Measurements from ENCODE around the gene COL4A1. TPM values are rescaled to one million over a fixed set of nuclear protein-coding genes. Genes with fewer than 3 reads are reported as not detected.

Gene COL4A1
- polyA plus RNA-seq, 2 of the 4 experiments (the other 2 are of a cell fraction): 23.8 to 71.3 TPM

GRCh38 chr13:110125613-110126272 lies 181.2 kb downstream of the COL4A1 start:
- Histone ChIP-seq H3K9me3 (no peaks in the 10 kb centered on the region), H3K27ac (peak overlapping the region; percentile 77 to 89), H3K4me3 (no peak overlapping the region), H3K4me2 (peak overlapping the region; percentile 67), H3K4me1 (peaks cover 37% of the 10 kb centered on the region)
- no peak for TF ChIP-seq HOXB13 (CRISPR knock-in tag; IDR thresholded peaks at IDR 0.05; ENCODE audit: low read depth)
- TF ChIP-seq PBX3 (IDR thresholded peaks at IDR 0.05): no peak
- TF ChIP-seq, protein P1, sequence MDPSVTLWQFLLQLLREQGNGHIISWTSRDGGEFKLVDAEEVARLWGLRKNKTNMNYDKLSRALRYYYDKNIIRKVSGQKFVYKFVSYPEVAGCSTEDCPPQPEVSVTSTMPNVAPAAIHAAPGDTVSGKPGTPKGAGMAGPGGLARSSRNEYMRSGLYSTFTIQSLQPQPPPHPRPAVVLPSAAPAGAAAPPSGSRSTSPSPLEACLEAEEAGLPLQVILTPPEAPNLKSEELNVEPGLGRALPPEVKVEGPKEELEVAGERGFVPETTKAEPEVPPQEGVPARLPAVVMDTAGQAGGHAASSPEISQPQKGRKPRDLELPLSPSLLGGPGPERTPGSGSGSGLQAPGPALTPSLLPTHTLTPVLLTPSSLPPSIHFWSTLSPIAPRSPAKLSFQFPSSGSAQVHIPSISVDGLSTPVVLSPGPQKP (IDR thresholded peaks at IDR 0.05; ENCODE audit: low read depth, low read length): no peak
- no peak for TF ChIP-seq HOXA7 (CRISPR knock-in tag; IDR thresholded peaks at IDR 0.05)
- no peak for TF ChIP-seq MAFK (IDR thresholded peaks at IDR 0.05; ENCODE audit: partially characterized antibody)
- no peak for TF ChIP-seq CTCF (IDR thresholded peaks at IDR 0.05)
- TF ChIP-seq ATOH8 (CRISPR knock-in tag; IDR thresholded peaks at IDR 0.05; ENCODE audit: low read depth): no peak
- TF ChIP-seq JUN (IDR thresholded peaks at IDR 0.05): no peak
- POLR2A ChIA-PET: no interaction called here
- no peak for DNase-seq (ENCODE audit: low read depth in 1 of 2, low spot score in 1 of 2)
- 90% methylated on average over 10 of the region's 10 CpGs for WGBS (ENCODE audit: missing lambda C conversion rate)
- CTCF ChIA-PET: interaction anchor here (1.5 kb wide), 1 partner anchor 10 kb away, joined by 9 read pairs; no protein-coding TSS in a partner anchor
- ATAC-seq: peak in 1 of 2 experiments; percentile 57; a peak in 3 of 6 replicates
- no peak for FAIRE-seq

GRCh38 chr13:110125157-110125556 lies 181.8 kb downstream of the COL4A1 start:
- FAIRE-seq (no peak), ATAC-seq (no peak), DNase-seq (ENCODE audit: low read depth in 1 of 2, low spot score in 1 of 2) (no peak)
- CTCF ChIA-PET: interaction anchor here (1.2 to 1.5 kb wide), 2 partner anchors 9 to 11 kb away, joined by 4 to 9 read pairs; no protein-coding TSS in a partner anchor
- POLR2A ChIA-PET: no interaction called here
- Histone ChIP-seq H3K27ac (peak overlapping the region; percentile 77 to 89; a peak in 4 of 6 replicates), H3K4me3 (no peak overlapping the region), H3K4me2 (no peak overlapping the region), H3K4me1 (peaks cover 43% of the 10 kb centered on the region), H3K9me3 (no peaks in the 10 kb centered on the region)
- TF ChIP-seq EHMT2 (IDR thresholded peaks at IDR 0.05; ENCODE audit: low read depth) (no peak), NFE2L2 (conservative IDR thresholded peaks at IDR 0.05; ENCODE audit: low read length) (no peak), RFX5 (IDR thresholded peaks at IDR 0.05) (no peak), HOXB13 (CRISPR knock-in tag; IDR thresholded peaks at IDR 0.05; ENCODE audit: low read depth) (no peak), ZC3H11A (IDR thresholded peaks at IDR 0.05) (no peak), HOXB5 (CRISPR knock-in tag; IDR thresholded peaks at IDR 0.05) (no peak), USF2 (IDR thresholded peaks at IDR 0.05) (no peak), FOSL2 (IDR thresholded peaks at IDR 0.05) (no peak), FOSL2 (CRISPR knock-in tag; IDR thresholded peaks at IDR 0.05) (no peak), RNF2 (IDR thresholded peaks at IDR 0.05; ENCODE audit: borderline replicate concordance, low read depth) (no peak), MAZ (IDR thresholded peaks at IDR 0.05; ENCODE audit: borderline replicate concordance, low read depth, low read length) (no peak), HDAC2 (IDR thresholded peaks at IDR 0.05) (no peak), MAFK (IDR thresholded peaks at IDR 0.05; ENCODE audit: partially characterized antibody) (no peak), BCL3 (IDR thresholded peaks at IDR 0.05) (no peak), EHF (CRISPR knock-in tag; IDR thresholded peaks at IDR 0.05) (no peak), PHF8 (IDR thresholded peaks at IDR 0.05; ENCODE audit: borderline replicate concordance, low read depth) (no peak), CEBPB (IDR thresholded peaks at IDR 0.05) (no peak), TP53 (CRISPR knock-in tag; IDR thresholded peaks at IDR 0.05) (no peak)
- TF ChIP-seq, protein P2, sequence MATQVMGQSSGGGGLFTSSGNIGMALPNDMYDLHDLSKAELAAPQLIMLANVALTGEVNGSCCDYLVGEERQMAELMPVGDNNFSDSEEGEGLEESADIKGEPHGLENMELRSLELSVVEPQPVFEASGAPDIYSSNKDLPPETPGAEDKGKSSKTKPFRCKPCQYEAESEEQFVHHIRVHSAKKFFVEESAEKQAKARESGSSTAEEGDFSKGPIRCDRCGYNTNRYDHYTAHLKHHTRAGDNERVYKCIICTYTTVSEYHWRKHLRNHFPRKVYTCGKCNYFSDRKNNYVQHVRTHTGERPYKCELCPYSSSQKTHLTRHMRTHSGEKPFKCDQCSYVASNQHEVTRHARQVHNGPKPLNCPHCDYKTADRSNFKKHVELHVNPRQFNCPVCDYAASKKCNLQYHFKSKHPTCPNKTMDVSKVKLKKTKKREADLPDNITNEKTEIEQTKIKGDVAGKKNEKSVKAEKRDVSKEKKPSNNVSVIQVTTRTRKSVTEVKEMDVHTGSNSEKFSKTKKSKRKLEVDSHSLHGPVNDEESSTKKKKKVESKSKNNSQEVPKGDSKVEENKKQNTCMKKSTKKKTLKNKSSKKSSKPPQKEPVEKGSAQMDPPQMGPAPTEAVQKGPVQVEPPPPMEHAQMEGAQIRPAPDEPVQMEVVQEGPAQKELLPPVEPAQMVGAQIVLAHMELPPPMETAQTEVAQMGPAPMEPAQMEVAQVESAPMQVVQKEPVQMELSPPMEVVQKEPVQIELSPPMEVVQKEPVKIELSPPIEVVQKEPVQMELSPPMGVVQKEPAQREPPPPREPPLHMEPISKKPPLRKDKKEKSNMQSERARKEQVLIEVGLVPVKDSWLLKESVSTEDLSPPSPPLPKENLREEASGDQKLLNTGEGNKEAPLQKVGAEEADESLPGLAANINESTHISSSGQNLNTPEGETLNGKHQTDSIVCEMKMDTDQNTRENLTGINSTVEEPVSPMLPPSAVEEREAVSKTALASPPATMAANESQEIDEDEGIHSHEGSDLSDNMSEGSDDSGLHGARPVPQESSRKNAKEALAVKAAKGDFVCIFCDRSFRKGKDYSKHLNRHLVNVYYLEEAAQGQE (IDR thresholded peaks at IDR 0.05): no peak
- 92% methylated on average over 9 of the region's 10 CpGs for WGBS (ENCODE audit: missing lambda C conversion rate)

All from A549 (cell line).